SH-SY5Y (cell line): ENCODE results near the gene RPS15.

ENCODE experiments used
- GATA2 ChIP-seq: IDR thresholded peaks from 2 replicates; pipeline ENCODE4 v1.6.1; 2011; ENCODE audit warnings: mild to moderate bottlenecking, low read depth, low read length
- GATA3 ChIP-seq: IDR thresholded peaks from 2 replicates; pipeline ENCODE4 v1.6.1; 2011; ENCODE audit warnings: low read depth, mild to moderate bottlenecking, low read length, moderate library complexity

DNA sequence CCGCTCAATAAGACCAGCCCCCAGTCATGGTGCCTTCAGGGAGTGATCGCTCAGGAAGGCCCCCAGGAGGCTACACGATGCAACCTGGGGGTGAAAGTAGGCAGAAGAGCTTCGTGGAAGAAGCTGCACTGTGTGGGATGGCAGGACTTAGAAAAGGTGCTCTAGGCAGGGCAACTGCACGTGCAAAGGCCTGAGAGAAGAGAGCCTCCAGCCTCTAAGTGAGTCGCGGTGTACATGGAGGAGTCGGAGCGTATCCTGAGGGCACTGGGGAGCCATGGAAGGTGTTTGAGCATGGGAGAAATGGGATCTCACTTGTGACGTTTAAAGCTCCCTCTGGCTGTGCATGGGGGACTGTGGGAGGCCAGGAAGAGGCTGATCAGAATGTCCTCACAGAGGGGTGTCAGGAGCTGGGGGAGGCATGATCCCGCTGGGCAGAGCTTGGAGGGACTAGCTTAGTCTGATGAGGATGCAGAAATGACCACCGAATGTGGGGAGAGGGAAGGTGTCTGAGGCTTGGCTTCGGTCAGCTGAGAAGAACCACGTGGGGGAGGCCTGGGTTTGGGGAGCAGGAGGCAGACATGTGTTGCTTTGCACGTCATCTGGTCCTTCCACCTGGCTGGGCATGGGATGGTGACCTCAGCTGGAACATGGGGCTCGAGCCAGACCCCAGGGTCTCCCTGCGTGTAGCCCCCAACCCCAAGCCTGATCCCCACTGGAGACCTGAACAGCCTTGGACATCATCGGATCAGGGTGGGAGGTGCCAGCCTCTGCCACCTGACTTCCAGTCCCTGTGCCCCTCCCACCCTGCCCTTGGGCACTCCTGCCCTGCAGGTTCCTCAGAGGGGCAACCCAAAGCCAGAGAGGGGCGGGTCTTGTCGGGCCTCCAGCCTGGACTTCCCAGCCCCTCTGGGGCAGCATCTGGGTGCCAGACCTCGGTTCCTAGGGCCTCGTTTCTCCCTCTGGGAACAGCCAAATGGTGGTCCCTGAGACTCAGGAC, 12.8 kb downstream of the RPS15 start:
- TF ChIP-seq GATA2 (no peak), GATA3 (no peak)
